Cardiac septum (tissue), 1 donor: ENCODE results near the gene FBXW12. TPM values are rescaled to one million over a fixed set of nuclear protein-coding genes. Genes with fewer than 3 reads are reported as not detected.
"Not testable (repeated sequence)": the region's sequence is repeated elsewhere in the genome, so short reads cannot be mapped to it uniquely, and the experiment has no call there.

ENCODE experiments used
- DNase-seq: peaks from one replicate; pipeline ENCODE4 v3.0.0-alpha.2; 2020; ENCODE audit warnings: low spot score
- intact Hi-C: fragments of 100-400 bp; cut with DNase I; formaldehyde crosslinking; loops from one replicate; pipeline ENCODE4 v1.14.0; 2022
- total RNA-seq: library from RNA; stranded (reverse); fragmentation: NEBNext Ultra II Directional; extraction: Animal tissue kit (Norgen Biotek cat#: 25700); gene quantifications from one replicate; pipeline ENCODE4 v1.2.1, GENCODE V29; 2021
- donor health status: DM: no; HTN: no; CAD: no.

FBXW12 gene
- total RNA-seq, 1 donor from 2014 or later, result not detected

- DNase-seq, result no peak
- intact Hi-C loops, result no loop called here
These were observed 355 bp downstream of the FBXW12 start for GRCh38 chr3:48372377-48372770.

GRCh38 chr3:48372862-48373435 is 930 bp downstream of the FBXW12 start:
- no peak for DNase-seq
- intact Hi-C loops, result no loop called here

DNA sequence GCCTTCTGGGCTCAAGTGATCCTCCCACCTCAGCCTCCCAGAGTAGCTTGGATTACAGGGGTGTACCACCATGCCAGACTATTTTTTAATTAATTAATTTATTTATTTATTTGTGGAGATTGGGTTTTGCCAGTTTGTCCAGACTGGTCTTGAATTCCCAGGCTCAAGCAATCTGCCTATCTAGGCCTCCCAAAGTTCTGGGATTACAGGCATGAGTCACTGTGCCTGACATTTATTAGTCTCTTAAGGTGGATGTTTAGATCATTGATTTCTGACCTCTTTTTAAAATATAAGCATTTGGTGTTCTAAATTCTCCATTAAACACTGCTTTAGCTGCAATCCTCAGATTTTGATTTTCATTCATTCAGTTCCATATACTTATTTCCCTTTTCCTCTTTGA is 15.6 kb downstream of the FBXW12 start:
- DNase-seq, result no peak
- intact Hi-C loops, result no loop called here

GRCh38 chr3:48388966-48389365 is 16.9 kb downstream of the FBXW12 start:
- DNase-seq, result no peak
- intact Hi-C loops, result no loop called here

DNA sequence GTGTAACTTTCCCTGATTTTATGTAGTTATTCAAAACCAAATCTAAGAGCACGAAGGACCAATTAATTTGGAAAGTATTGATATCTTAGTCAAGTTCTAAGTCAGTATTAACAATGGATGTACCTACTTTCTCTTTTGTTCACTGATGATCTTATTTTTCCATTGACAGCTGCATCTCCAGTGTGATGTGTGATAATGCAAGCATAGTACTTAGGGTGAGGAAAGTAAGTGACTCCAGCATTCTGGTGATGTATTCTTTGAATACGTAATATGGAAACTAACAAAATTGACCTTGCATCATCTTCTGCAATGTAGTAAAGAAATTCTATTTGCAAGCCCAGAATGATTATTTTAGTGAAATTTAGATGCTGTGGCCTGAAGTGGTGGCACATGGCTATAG is 22.4 kb downstream of the FBXW12 start:
- intact Hi-C loops, result no loop called here
- no peak for DNase-seq

- no peak for DNase-seq
- intact Hi-C loops, result no loop called here
These were observed 23.7 kb downstream of the FBXW12 start for GRCh38 chr3:48395714-48396113.

- intact Hi-C loops, result no loop called here
These were observed 26.0 kb downstream of the FBXW12 start for GRCh38 chr3:48397767-48398681.

GRCh38 chr3:48398701-48399386 is 26.8 kb downstream of the FBXW12 start:
- peak; percentile 65 for DNase-seq

More at GRCh38 chr3:48397767-48398681, 26.0 kb downstream of the FBXW12 start:
- peak; percentile 74 for DNase-seq

GRCh38 chr3:48399387-48400172 is 27.6 kb downstream of the FBXW12 start:
- DNase-seq, result peak; percentile 58
- intact Hi-C loops, result loop anchor here (5.0 kb wide), 1 partner anchor 148 kb away; no protein-coding TSS in a partner anchor

More at GRCh38 chr3:48398701-48399386, 26.8 kb downstream of the FBXW12 start:
- intact Hi-C loops, result no loop called here

DNA sequence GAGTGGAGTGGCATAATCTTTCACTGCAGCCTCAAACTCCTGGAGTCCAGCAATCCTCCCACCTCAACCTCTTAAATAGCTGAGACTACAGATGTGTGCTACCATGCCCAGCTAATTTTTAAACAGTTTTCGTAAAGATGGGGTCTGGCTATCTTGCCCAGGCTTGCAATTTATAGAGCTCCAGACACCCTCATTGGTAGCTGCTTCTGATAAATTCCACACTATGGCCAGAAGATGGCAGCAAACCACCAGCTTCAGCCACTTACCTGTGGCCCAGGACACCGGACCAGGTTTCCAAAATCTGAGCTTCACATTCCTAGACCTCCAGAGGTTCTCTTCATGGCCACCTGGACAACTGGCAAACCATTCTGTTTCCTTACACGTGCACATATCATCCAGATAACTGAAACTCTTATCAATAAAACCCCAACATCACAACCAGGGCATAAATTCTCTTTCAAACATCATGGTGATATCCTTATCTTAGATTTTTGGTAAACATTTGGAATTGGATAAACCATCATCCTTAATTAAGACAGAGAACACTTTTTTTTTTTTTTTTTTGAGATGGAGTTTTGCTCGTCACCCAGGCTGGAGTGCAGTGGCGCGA is 28.9 kb downstream of the FBXW12 start:
- DNase-seq, result peak; percentile 75
- intact Hi-C loops, result loop anchor here (1.0 to 5.0 kb wide), 2 partner anchors 35 to 146 kb away; no protein-coding TSS in a partner anchor

- intact Hi-C loops, result loop anchor here (1.0 to 5.0 kb wide), 2 partner anchors 35 to 146 kb away; no protein-coding TSS in a partner anchor
- not testable (repeated sequence) for DNase-seq
These were observed 29.4 kb downstream of the FBXW12 start for GRCh38 chr3:48401434-48401901.

GRCh38 chr3:48402281-48402732 is 30.3 kb downstream of the FBXW12 start:
- peak; percentile 75 for DNase-seq
- intact Hi-C loops, result loop anchor here (5.0 kb wide), 1 partner anchor 145 kb away; no protein-coding TSS in a partner anchor

DNA sequence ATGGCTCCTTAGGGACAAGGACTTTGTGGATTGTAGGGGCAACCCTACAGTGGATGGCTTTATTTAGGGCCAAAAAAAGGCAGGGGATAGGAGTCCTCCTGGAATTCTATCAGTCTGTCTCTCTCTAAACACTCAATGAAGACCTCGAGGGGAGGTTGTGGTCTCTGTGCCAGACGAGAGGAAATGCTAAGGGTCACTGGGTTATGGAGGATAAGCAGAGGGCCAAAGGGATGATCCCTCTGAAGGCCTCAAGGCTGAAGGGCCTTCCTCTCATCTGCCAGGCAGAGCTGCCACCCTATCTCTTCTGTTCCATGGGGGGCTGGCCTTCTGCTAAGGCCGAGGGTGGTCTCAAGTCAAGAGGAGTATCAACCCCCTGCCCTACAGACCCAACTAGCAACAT is 30.9 kb downstream of the FBXW12 start:
- intact Hi-C loops, result loop anchor here (5.0 kb wide), 1 partner anchor 144 kb away; no protein-coding TSS in a partner anchor
- no peak for DNase-seq

DNA sequence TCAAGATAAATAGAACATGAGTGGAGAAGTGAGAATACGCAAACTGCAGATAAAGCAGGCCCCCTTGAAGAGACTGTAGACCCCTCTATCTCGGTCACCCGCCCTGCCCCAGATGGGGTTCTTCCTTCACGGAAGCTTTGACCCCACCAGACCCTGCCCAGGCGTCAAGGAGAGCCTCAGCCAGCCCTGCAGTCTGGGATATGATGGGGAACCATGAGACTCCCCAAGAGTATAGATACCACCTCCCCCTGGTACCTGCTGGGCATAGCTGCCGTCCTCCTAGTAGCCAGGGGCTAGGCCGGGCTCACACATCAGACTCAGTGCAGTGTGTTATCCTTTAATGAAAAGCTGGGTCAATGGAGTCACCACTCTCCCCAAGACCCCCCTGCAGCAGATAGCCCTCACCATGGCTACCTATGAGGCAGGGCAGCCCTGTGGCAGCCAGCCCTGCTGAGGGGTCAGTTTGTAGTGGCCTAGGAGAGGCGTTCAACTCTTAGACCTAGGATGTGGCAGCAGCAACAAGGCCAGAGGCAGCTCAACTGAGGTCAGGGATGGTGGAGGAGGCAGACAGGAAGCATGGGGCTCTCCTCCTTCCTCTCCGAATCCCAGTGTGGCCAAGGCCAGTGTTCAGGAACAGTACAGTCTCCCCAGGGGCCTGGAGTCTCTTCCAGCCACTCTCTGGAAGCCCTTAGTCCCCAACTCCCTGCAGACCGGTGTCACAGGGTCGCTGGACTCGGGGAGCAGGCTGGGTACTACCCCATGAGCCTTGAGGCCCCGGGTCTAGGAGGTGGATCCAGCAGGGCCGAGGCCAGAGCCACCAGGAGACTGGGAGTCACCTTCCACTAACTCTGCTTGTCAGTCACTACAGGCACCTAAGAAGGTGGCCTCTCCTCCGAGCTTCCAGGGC is 31.8 kb downstream of the FBXW12 start:
- intact Hi-C loops, result loop anchor here (5.0 kb wide), 1 partner anchor 144 kb away; no protein-coding TSS in a partner anchor
- DNase-seq, result peak; percentile 63

- no peak for DNase-seq
- intact Hi-C loops, result loop anchor here (5.0 kb wide), 1 partner anchor 143 kb away; no protein-coding TSS in a partner anchor
These were observed 32.7 kb downstream of the FBXW12 start for GRCh38 chr3:48404440-48405342.

DNA sequence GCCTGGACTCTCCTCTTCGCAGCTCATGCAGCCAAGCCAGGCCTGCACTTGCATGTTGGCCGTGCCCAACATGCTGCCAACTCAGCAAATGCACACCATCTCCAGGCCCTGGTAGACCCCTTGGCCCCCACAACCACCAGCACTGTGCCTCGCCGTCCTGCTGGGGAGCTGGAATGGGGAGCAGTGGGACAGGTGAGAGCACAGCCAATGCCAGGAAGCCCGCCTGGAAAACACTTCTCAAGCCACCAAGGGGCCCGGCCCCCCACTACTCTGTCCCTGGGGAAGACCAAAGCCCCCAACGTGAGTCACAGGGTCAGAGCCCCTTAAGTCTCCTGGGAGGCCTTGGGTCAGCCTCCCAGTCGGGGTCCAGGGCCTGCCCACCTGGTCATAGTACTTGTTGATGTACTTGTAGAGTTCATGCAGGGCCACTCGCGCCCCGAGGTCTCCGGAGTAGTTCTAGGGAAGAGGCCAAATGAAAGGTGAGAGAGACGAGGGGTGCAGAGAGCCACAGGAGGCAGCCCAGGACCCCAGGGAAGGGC is 33.4 kb downstream of the FBXW12 start:
- peak; percentile 71 for DNase-seq
- intact Hi-C loops, result no loop called here
